ENCODE data around the gene RBM39. TPM values are rescaled to one million over a fixed set of nuclear protein-coding genes. Genes with fewer than 3 reads are reported as not detected.

RBM39 gene
- total RNA-seq, 4 donors from 2014 or later = 231 to 462 (median 427) TPM

DNA sequence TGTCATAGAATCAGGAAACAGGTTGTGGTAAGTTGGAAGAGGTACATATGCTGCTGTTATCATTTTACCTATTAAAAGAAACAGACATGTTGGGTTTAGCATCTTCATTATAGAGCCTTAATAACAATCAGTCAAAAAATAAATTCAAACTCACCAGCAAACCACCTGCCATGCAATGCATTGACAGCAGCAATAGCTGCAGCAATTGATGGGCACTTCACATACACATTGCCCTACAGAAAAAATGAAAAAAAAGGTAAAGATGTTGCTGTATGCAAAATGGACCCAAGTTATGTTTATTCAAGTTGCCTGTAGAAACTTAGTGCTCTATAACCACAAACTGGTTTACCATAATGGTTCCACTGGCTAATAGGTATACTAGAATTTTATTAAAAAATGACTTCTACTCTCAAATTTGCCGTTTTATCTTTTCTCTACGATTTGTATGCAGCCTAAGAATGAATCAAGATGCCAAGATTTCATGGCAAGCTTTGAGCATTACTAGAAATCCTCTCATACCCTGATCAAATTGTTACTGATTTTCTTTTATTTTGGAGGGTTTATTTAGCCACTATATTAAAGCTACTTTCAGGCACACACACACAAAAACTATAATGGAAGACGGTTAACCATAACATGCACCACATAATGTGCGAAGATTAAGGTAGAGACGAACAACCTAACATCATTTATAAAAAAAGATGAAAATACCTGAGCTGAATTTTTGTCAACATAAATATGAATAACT, 37.4 kb downstream of the RBM39 start:
- ATAC-seq (ENCODE audit: low FRiP score) = no peak
- TF ChIP-seq, protein P1, sequence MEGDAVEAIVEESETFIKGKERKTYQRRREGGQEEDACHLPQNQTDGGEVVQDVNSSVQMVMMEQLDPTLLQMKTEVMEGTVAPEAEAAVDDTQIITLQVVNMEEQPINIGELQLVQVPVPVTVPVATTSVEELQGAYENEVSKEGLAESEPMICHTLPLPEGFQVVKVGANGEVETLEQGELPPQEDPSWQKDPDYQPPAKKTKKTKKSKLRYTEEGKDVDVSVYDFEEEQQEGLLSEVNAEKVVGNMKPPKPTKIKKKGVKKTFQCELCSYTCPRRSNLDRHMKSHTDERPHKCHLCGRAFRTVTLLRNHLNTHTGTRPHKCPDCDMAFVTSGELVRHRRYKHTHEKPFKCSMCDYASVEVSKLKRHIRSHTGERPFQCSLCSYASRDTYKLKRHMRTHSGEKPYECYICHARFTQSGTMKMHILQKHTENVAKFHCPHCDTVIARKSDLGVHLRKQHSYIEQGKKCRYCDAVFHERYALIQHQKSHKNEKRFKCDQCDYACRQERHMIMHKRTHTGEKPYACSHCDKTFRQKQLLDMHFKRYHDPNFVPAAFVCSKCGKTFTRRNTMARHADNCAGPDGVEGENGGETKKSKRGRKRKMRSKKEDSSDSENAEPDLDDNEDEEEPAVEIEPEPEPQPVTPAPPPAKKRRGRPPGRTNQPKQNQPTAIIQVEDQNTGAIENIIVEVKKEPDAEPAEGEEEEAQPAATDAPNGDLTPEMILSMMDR (IDR thresholded peaks at IDR 0.05) = no peak
- DNase-seq (ENCODE audit: low spot score) = no peak

DNA sequence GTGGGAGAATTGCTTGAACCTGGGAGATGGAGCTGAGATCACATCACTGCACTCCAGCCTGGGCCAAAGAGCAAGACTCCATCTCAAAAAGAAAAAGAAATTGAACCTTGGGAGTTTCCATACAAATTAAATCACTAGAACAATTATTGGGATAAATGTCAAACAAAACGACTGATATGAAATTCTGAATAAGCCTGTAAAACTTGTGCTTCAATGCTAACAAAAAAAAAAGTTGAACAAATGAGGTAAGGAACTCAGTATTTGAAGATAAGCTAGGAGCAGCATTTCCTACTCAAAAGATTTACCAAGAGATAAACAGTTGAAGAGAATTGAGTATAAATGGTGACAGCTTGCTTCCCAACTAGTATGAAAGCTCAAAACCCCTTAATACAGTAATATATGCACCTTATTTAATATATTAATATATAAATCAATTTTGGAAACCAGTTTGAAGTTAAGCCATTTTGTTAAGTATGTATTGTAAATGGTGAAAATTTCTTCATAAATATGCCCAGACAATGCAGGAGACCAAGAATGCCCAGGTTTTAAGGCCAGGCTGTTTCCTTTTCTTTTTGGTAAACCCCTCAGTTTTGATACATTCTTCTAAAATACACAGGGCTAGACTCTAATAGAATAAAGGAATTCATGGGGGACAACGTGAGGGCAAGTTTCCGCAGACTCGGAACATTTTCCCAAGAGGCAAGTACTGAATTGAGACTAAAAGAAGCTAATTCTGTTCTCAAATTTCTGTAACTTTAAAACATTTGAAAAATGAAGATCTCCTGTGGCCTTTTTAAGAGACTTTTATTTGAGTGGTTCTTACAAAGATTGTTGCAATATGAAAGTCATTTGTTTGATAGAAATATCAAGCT, 39.0 kb downstream of the RBM39 start:
- no peak for DNase-seq (ENCODE audit: low spot score)
- no peak for ATAC-seq (ENCODE audit: low FRiP score)
- TF ChIP-seq, protein P1 (IDR thresholded peaks at IDR 0.05) = no peak

DNA sequence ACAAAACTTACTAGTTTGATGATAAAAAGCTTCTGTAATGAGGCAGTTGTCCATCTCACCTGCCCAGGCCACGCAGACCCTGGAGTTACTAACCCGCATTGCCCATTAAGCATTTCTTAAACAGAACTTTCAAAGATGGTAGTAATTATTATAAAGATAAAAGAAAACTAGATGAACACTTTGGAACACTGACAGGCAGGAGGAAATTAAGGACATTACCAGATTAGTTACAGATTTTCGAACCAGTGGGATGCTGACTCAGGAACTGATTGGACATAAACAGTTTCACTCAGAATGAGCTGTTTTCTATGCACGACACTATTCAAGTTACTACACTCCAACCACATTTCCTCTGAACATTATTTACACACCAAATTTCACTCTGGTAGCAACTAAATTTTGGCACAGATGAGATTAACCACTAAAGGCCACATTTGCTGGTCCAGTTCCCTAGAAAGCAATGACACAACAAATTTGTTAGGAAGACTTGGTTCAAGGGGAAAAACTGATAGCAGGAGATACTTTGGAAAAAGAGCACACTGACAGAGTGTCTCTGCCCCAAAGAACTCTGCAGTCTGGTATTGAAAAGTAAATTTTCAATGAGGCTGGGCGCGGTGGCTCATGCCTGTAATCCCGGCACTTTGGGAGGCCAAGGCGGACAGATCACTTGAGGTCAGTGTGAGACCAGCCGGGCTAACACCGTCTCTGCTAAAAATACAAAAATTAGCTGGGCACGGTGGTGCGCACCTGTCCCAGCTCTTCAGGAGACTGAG, 39.8 kb downstream of the RBM39 start:
- ATAC-seq (ENCODE audit: low FRiP score) = no peak

GRCh38 chr20:35700625-35701148, 41.4 kb downstream of the RBM39 start:
- ATAC-seq (ENCODE audit: low FRiP score) (no peak), DNase-seq (ENCODE audit: low spot score) (no peak)
- TF ChIP-seq, protein P1 (IDR thresholded peaks at IDR 0.05) = no peak

More for the DNA sequence above, 39.8 kb downstream of the RBM39 start:
- TF ChIP-seq, protein P1 (IDR thresholded peaks at IDR 0.05) = no peak
- no peak for DNase-seq (ENCODE audit: low spot score)

DNA sequence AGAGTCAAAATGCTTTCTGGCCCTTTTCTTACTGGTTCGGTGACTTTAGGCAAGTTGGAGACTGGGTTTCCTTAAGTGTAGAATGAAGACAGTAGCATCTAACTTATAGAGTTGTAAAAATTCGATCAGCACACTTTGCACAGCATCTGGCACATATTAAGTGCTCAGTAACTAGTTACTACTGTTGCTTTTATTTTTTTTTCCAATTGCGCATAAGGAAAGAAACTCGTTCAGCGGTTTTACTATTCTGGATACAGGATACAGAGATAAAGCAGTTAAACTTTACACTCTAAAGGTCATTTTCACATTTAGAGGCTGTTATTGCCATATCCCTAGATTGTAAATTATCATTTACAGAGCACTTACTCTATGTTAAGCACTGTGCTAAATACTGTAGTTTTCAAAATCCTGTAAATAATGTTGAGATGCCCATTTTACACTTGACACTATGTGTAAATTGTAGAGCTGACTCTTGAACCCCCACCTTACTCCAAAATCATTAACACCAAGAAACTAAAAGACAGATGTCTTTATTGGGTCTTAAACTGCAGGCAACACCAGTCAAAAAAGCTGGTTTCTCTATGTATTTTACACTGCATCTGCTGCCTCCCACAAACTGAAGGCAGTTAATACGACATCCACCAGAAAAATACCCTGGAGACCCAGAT, 42.0 kb downstream of the RBM39 start:
- DNase-seq (ENCODE audit: low spot score) (no peak), ATAC-seq (ENCODE audit: low FRiP score) (no peak)
- TF ChIP-seq, protein P1 (IDR thresholded peaks at IDR 0.05) = no peak
